ENCODE results near the gene PCID2.

PCID2 gene

GRCh38 chr13:113239357-113239756 is 30.9 kb upstream of the PCID2 start:
- no peak for DNase-seq (ENCODE audit: low read depth in 2 of 2)
- TF ChIP-seq CTCF (IDR thresholded peaks at IDR 0.05; ENCODE audit: low read depth, low read length) = no peak
- H3K4me3 ChIP-seq (replicated peaks in 1 of 2; ENCODE audit: low read depth in 2 of 2, low read length in 2 of 2) = no peak overlapping the region

- no peak for DNase-seq (ENCODE audit: low read depth in 2 of 2)
- no peak for TF ChIP-seq CTCF (IDR thresholded peaks at IDR 0.05; ENCODE audit: low read depth, low read length)
- H3K4me3 ChIP-seq (replicated peaks in 1 of 2; ENCODE audit: low read depth in 2 of 2, low read length in 2 of 2) = no peak overlapping the region
These were observed 30.1 kb upstream of the PCID2 start for GRCh38 chr13:113238536-113238935.

- H3K4me3 ChIP-seq (replicated peaks in 1 of 2; ENCODE audit: low read depth in 2 of 2, low read length in 2 of 2) = no peak overlapping the region
- DNase-seq (ENCODE audit: low read depth in 2 of 2) = no peak
- no peak for TF ChIP-seq CTCF (IDR thresholded peaks at IDR 0.05; ENCODE audit: low read depth, low read length)
These were observed 24.6 kb upstream of the PCID2 start for GRCh38 chr13:113233101-113233500.

GRCh38 chr13:113232208-113233003 is 23.9 kb upstream of the PCID2 start:
- no peak for DNase-seq (ENCODE audit: low read depth in 2 of 2)
- TF ChIP-seq CTCF (IDR thresholded peaks at IDR 0.05; ENCODE audit: low read depth, low read length) = no peak
- H3K4me3 ChIP-seq (replicated peaks in 1 of 2; ENCODE audit: low read depth in 2 of 2, low read length in 2 of 2) = no peak overlapping the region

GRCh38 chr13:113231306-113232207 is 23.1 kb upstream of the PCID2 start:
- H3K4me3 ChIP-seq (replicated peaks in 1 of 2; ENCODE audit: low read depth in 2 of 2, low read length in 2 of 2) = no peak overlapping the region
- no peak for DNase-seq (ENCODE audit: low read depth in 2 of 2)
- no peak for TF ChIP-seq CTCF (IDR thresholded peaks at IDR 0.05; ENCODE audit: low read depth, low read length)

GRCh38 chr13:113229791-113230190 is 21.3 kb upstream of the PCID2 start:
- no peak overlapping the region for H3K4me3 ChIP-seq (replicated peaks in 1 of 2; ENCODE audit: low read depth in 2 of 2, low read length in 2 of 2)
- DNase-seq (ENCODE audit: low read depth in 2 of 2) = no peak
- TF ChIP-seq CTCF (IDR thresholded peaks at IDR 0.05; ENCODE audit: low read depth, low read length) = no peak

All from cardiac fibroblast (primary cell).